H1 (cell line): ENCODE measurements around the gene NFKBIE. TPM values are rescaled to one million over a fixed set of nuclear protein-coding genes. Genes with fewer than 3 reads are reported as not detected.

Experiments used
- CTCF ChIA-PET: fragments of 300-600 bp; sonication (Branson Sonifier 250); formaldehyde crosslinking; loops from one replicate; lab custom pipeline; 2021; ENCODE audit not compliant: partially characterized antibody; lab: Charles Lee
- POLR2A ChIA-PET: fragments of 300-600 bp; sonication (Branson Sonifier 250); formaldehyde crosslinking; loops from one replicate; lab custom pipeline; 2021; ENCODE audit warnings: inconsistent platforms; ENCODE audit not compliant: partially characterized antibody; lab: Charles Lee
- DNase-seq, 2 experiments: peaks; one replicate each; pipeline versions ENCODE4 v3.0.0 to v3.0.0-alpha.2; 2010 to 2022; ENCODE audit warnings: low spot score in 2 of 2, low read depth in 1 of 2, mixed read lengths in 1 of 2
- FAIRE-seq: peaks from 2 replicates; lab custom pipeline; 2011; peaks lifted over from hg19 to GRCh38; lab: Jason Lieb, UNC
- H2AFZ ChIP-seq: 2 replicates; pipeline ENCODE4 v1.8.1; 2012; ENCODE audit warnings: low read length, inconsistent platforms
- H2AK5ac ChIP-seq: 2 replicates; pipeline ENCODE4 v1.6.1; 2013; ENCODE audit warnings: low read depth, low read length
- H2BK120ac ChIP-seq: replicated peaks from 2 replicates; pipeline ENCODE3; 2013; ENCODE audit warnings: low read depth, low read length, inconsistent platforms
- H2BK12ac ChIP-seq: 2 replicates; pipeline ENCODE4 v1.6.1; 2013; ENCODE audit warnings: low read depth, low read length
- H2BK15ac ChIP-seq: 2 replicates; pipeline ENCODE4 v1.6.1; 2013; ENCODE audit warnings: low read length
- H2BK20ac ChIP-seq: 2 replicates; pipeline ENCODE4 v1.6.1; 2013; ENCODE audit warnings: low read length
- H2BK5ac ChIP-seq: 2 replicates; pipeline ENCODE4 v1.6.1; 2013; ENCODE audit warnings: low read depth, low read length
- H3K14ac ChIP-seq: 2 replicates; pipeline ENCODE4 v1.6.1; 2013; ENCODE audit warnings: inconsistent platforms; ENCODE audit not compliant: insufficient read length
- H3K18ac ChIP-seq: 2 replicates; pipeline ENCODE4 v1.6.1; 2013; ENCODE audit warnings: low read length; ENCODE audit errors: extremely low read depth
- H3K23ac ChIP-seq: 2 replicates; pipeline ENCODE4 v1.6.1; 2013; ENCODE audit warnings: inconsistent platforms; ENCODE audit not compliant: insufficient read length
- H3K23me2 ChIP-seq: 2 replicates; pipeline ENCODE4 v1.6.1; 2013; ENCODE audit warnings: low read depth, low read length
- H3K27ac ChIP-seq: 2 replicates; pipeline ENCODE4 v1.6.1; 2011; ENCODE audit warnings: low read depth, low read length, inconsistent platforms
- H3K27me3 ChIP-seq, 4 experiments: replicated peaks in 1 of 4; 1 replicate in 1 of 4; 2 replicates in 3 of 4; pipeline versions ENCODE4 v1.6.1 to v1.8.1; 2011 to 2013; ENCODE audit warnings: low read length in 3 of 4, mild to moderate bottlenecking in 3 of 4, inconsistent platforms in 2 of 4, mixed read lengths in 2 of 4, moderate library complexity in 1 of 4; ENCODE audit not compliant: control insufficient read depth in 3 of 4, insufficient read depth in 3 of 4; ENCODE audit errors: extremely low read depth in 1 of 4
- H3K36me3 ChIP-seq, 4 experiments: 2 replicates each; pipeline versions ENCODE4 v1.6.1 to v1.8.1; 2011 to 2013; ENCODE audit warnings: mild to moderate bottlenecking in 4 of 4, low read length in 3 of 4, moderate library complexity in 2 of 4, control low read depth in 1 of 4, inconsistent platforms in 1 of 4; ENCODE audit not compliant: insufficient read depth in 4 of 4, control insufficient read depth in 2 of 4
- H3K4ac ChIP-seq: replicated peaks from 2 replicates; pipeline ENCODE3; 2013; ENCODE audit warnings: low read length, low read depth, mixed read lengths, inconsistent platforms; ENCODE audit not compliant: insufficient read length
- H3K4me1 ChIP-seq, 4 experiments: replicated peaks in 1 of 4; 1 replicate in 1 of 4; 2 replicates in 3 of 4; pipeline versions ENCODE4 v1.6.1 to v1.8.1; 2011 to 2013; ENCODE audit warnings: low read length in 3 of 4, inconsistent platforms in 2 of 4, mixed read lengths in 1 of 4; ENCODE audit not compliant: insufficient read depth in 4 of 4, control insufficient read depth in 3 of 4
- H3K4me2 ChIP-seq, 2 experiments: 2 replicates each; pipeline versions ENCODE4 v1.6.1 to v1.8.1; 2011 to 2013; ENCODE audit warnings: low read depth in 2 of 2, low read length in 2 of 2, control low read depth in 1 of 2, inconsistent platforms in 1 of 2, mild to moderate bottlenecking in 1 of 2; ENCODE audit not compliant: insufficient read depth in 1 of 2
- H3K4me3 ChIP-seq, 4 experiments: fragments of 200-600, 300-600 bp in 1 of 4; sonication (generic), shearing (Covaris generic), sonication (Bioruptor Twin) in 1 of 4; 2 replicates each; pipeline versions ENCODE4 v1.5.1 to v1.8.1; 2011 to 2016; ENCODE audit warnings: low read length in 4 of 4, low read depth in 3 of 4, control low read depth in 2 of 4, inconsistent platforms in 2 of 4, mild to moderate bottlenecking in 2 of 4, mixed read lengths in 1 of 4, moderate library complexity in 1 of 4; ENCODE audit not compliant: insufficient read depth in 2 of 4; ENCODE audit errors: extremely low read depth in 1 of 4
- H3K56ac ChIP-seq: replicated peaks from 2 replicates; pipeline ENCODE3; 2013; ENCODE audit warnings: low read depth, mild to moderate bottlenecking, mixed read lengths, low read length, inconsistent platforms; ENCODE audit not compliant: insufficient read length
- H3K79me1 ChIP-seq: 2 replicates; pipeline ENCODE4 v1.6.1; 2013; ENCODE audit warnings: low read depth, low read length, control low read depth
- H3K79me2 ChIP-seq, 2 experiments: 2 replicates each; pipeline versions ENCODE4 v1.6.1 to v1.8.1; 2012 to 2013; ENCODE audit warnings: low read length in 2 of 2, mild to moderate bottlenecking in 2 of 2, inconsistent platforms in 1 of 2; ENCODE audit not compliant: insufficient read depth in 2 of 2, control insufficient read depth in 1 of 2
- H3K9ac ChIP-seq, 4 experiments: replicated peaks in 1 of 4; 1 replicate in 1 of 4; 2 replicates in 3 of 4; pipeline versions ENCODE4 v1.6.1 to v1.8.1; 2011 to 2013; ENCODE audit warnings: low read depth in 3 of 4, low read length in 3 of 4, control low read depth in 2 of 4, mild to moderate bottlenecking in 2 of 4, moderate library complexity in 2 of 4, inconsistent platforms in 1 of 4; ENCODE audit errors: extremely low read depth in 1 of 4
- H3K9me3 ChIP-seq, 2 experiments: 2 replicates each; pipeline versions ENCODE4 v1.6.1 to v1.8.1; 2012 to 2013; ENCODE audit warnings: mild to moderate bottlenecking in 2 of 2, moderate library complexity in 2 of 2, control low read depth in 1 of 2, inconsistent platforms in 1 of 2, low read depth in 1 of 2, low read length in 1 of 2, mixed read lengths in 1 of 2; ENCODE audit not compliant: insufficient read depth in 2 of 2
- H4K20me1 ChIP-seq, 2 experiments: replicated peaks in 1 of 2; 2 replicates each; pipeline versions ENCODE3 to v1.8.1; 2011 to 2013; ENCODE audit warnings: inconsistent platforms in 2 of 2, low read length in 2 of 2, mild to moderate bottlenecking in 1 of 2; ENCODE audit not compliant: insufficient read depth in 2 of 2, control insufficient read depth in 1 of 2
- H4K5ac ChIP-seq: 2 replicates; pipeline ENCODE4 v1.6.1; 2013; ENCODE audit warnings: low read length, low read depth, mixed read lengths, inconsistent platforms; ENCODE audit not compliant: insufficient read length
- H4K8ac ChIP-seq: 2 replicates; pipeline ENCODE4 v1.8.0; 2013; ENCODE audit warnings: mild to moderate bottlenecking, moderate library complexity, low read length, inconsistent platforms; ENCODE audit not compliant: insufficient read depth; ENCODE audit errors: extremely low read depth
- H4K91ac ChIP-seq: replicated peaks from 2 replicates; pipeline ENCODE3; 2013; ENCODE audit warnings: low read length, mixed read lengths, inconsistent platforms; ENCODE audit not compliant: insufficient read length
- CBX5 ChIP-seq: fragments of 300-800, 300-1000 bp; sonication (generic); IDR thresholded peaks from 2 replicates; pipeline ENCODE4 v1.7.1; 2016; ENCODE audit warnings: antibody characterized with exemption, low read length, low read depth
- GABPA ChIP-seq: IDR thresholded peaks from 2 replicates; pipeline ENCODE4 v1.6.1; 2011; ENCODE audit warnings: mild to moderate bottlenecking, low read length, moderate library complexity, borderline replicate concordance; ENCODE audit not compliant: insufficient read depth
- WGBS, 2 experiments: shearing (Covaris generic) in 1 of 2; methylation state at CpG; one replicate each; pipeline versions ENCODE4 v1.1.6 to v1.1.7; 2013 to 2015; ENCODE audit warnings: low lambda C conversion rate in 2 of 2, mixed read lengths in 2 of 2, inconsistent platforms in 1 of 2, low coverage in 1 of 2, missing lambda C conversion rate in 1 of 2; ENCODE audit not compliant: insufficient replicate concordance in 2 of 2, insufficient coverage in 1 of 2, insufficient read length in 1 of 2; ENCODE audit errors: extremely low coverage in 1 of 2, missing lambda C conversion rate in 1 of 2; 5-methylcytosine and 5-hydroxymethylcytosine counted together
- polyA plus RNA-seq, 7 experiments: library from polyadenylated mRNA; depleted of rRNA in 3 of 7; stranded (reverse) in 5 of 7; unstranded in 2 of 7; fragments of >200 nt in 5 of 7; fragments of 200-250 nt in 2 of 7; gene quantifications; 1 replicate in 5 of 7; 2 replicates in 1 of 7; 4 replicates in 1 of 7; pipeline versions ENCODE4 v1.2.1 to v1.2.3, GENCODE V29; 2011 to 2013; ENCODE audit warnings: missing spikeins in 2 of 7, mixed read lengths in 2 of 7
- total RNA-seq: library from RNA; stranded (reverse); fragmentation: NEBNext Ultra II Directional; extraction: Animal tissue kit (Norgen Biotek cat#: 25700); gene quantifications from 2 replicates; pipeline ENCODE4 v1.2.1, GENCODE V29; 2021

NFKBIE gene
- total and polyA plus RNA-seq, 2 of the 8 experiments (the other 6 are each of a cell fraction or from before 2014, with no cell fraction given), result 13.5 to 19.2 TPM

DNA sequence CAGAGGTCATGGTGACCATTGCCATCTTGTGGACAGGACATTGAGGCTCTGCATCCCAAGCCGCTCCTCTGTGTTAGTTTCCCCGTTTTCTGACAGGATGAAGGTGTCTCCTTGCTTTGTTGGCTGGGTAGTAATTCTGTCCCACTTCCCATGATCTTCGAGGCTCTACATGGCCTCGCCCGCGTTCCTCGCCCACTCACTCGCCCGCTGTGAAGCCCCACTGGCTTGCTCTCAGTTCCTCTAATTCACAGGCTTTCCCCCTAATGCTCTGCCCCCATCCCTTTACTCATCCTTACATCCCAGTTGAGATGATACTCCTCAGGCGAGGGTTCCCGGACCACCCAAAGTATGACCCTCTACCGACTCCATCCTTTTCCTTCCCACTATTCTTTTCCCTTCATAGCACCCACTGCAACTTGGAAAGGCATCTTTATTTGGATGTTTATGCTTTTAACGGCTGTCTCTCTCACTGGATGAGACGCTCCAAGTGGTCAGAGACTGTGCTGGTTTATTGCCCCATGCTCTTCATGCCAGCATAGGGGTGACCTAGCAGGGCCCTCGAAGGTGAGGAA is 7.5 kb downstream of the NFKBIE start:
- Histone ChIP-seq H4K5ac (peak overlapping the region; percentile 98), H3K9ac (peak overlapping the region in 3 of 4 experiments; percentile 11 to 84 (median 69); a peak in 6 of 7 replicates), H2BK12ac (peak overlapping the region; percentile 78; the same call in 1 of the 2 replicates), H3K23ac (no peak overlapping the region), H4K8ac (no peak overlapping the region; the same call in 1 of the 2 replicates), H3K9me3 (no peaks in the 10 kb centered on the region), H2BK5ac (peak overlapping the region; percentile 79; the same call in 1 of the 2 replicates), H3K79me1 (0 out of 2 replicates have a peak, but pooled peaks cover 2% of the 10 kb centered on the region), H3K4me1 (peaks cover 6 to 26% (median 10%) of the 10 kb centered on the region in 4 experiments; a peak in 6 of 7 replicates), H2BK20ac (no peak overlapping the region; the same call in 1 of the 2 replicates), H2AFZ (peak overlapping the region; percentile 47; the same call in 1 of the 2 replicates), H3K23me2 (peaks cover 11% of the 10 kb centered on the region), H3K18ac (peak overlapping the region; percentile 76), H2AK5ac (no peak overlapping the region), H3K4me2 (peak overlapping the region; percentile 58 to 73), H3K4me3 (peak overlapping the region; percentile 38 to 85 (median 57)), H3K27me3 (no peaks in the 10 kb centered on the region), H2BK120ac (no peak overlapping the region), H3K4ac (no peak overlapping the region), H2BK15ac (peak overlapping the region; percentile 34; the same call in 1 of the 2 replicates), H3K36me3 (peaks cover 15 to 34% (median 31%) of the 10 kb centered on the region in 4 experiments), H4K91ac (peak overlapping the region; percentile 58), H3K14ac (no peak overlapping the region), H4K20me1 (peaks cover 0 to 17% of the 10 kb centered on the region in 2 experiments), H3K79me2 (peaks cover 0 to 16% of the 10 kb centered on the region in 2 experiments; a peak in 2 of 4 replicates), H3K56ac (no peak overlapping the region), H3K27ac (peak overlapping the region; percentile 54)
- CTCF ChIA-PET, result interaction anchor here (1.0 to 1.5 kb wide), 6 partner anchors 11 to 68 kb away, joined by 3 to 14 read pairs (median 3); partner anchors contain the start of genes AARS2 and SLC29A1
- WGBS, 2 experiments, result 50% methylated on average over 15 of the region's 15 CpGs; no CpG with 5 or more reads in 1 of the 2 experiments
- no peak for TF ChIP-seq CBX5
- no peak for TF ChIP-seq GABPA
- POLR2A ChIA-PET, result interaction anchor here (0.7 to 15.1 kb wide), 12 partner anchors 10 to 628 kb away, joined by 3 to 581 read pairs (median 6); partner anchors contain the start of genes GTPBP2, HSP90AB1 and SLC29A1
- DNase-seq (no peak), FAIRE-seq (no peak)
